ENCODE results near the gene NOP16.

- TF ChIP-seq CTCF (IDR thresholded peaks at IDR 0.05) (no peak), POLR2AphosphoS5 (IDR thresholded peaks at IDR 0.05) (no peak), POLR2A (IDR thresholded peaks at IDR 0.05) (no peak)
Observed at GRCh38 chr5:176413255-176413565, 24.8 kb upstream of the NOP16 start.
